ENCODE data around the gene ARHGAP6. TPM values are rescaled to one million over a fixed set of nuclear protein-coding genes. Genes with fewer than 3 reads are reported as not detected.

ARHGAP6 gene
- total RNA-seq, 1 donor from 2014 or later: 1.2 TPM

DNA sequence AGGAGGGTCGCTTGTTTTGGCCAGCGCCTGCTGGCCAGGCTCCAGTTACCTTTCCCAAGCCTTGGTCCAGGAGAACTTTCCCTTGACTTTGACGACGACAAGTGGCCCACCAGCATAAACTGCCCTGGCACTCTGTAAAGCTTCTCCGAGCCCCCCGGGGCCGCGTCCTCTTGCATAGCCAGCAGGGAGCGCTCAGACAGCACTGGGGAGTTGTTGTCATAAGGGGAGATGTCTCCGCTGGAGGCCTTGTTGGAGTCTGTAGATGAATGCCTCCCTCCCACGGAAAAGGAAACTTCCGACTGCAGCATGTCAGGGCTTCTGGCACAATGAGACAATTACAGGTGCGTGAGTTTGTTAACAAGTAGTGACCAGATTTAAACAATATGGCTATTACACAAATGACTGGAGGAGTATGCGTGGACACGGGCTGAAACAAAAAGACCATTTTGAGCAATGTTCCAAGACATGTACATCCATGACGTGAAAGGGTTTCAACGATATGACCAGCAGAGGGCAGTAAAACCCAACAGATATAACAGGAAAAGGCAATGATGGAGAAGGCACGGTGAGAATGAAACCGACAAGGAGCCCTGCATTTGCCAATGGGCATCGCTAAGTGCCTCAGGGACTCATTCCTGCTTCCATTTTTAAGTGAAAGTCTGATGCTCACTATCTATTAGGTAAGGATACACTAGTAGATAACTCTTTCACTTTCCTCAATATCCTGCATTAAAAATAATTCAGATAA is 521.6 kb downstream of the ARHGAP6 start:
- peak overlapping the region; percentile 52 for H2AFZ ChIP-seq (replicated peaks)
- no peaks in the 10 kb centered on the region for H3K36me3 Mint-ChIP-seq
- no peaks in the 10 kb centered on the region for H3K4me1 Mint-ChIP-seq
- peak overlapping the region; percentile 22 for H3K4me2 ChIP-seq
- no peaks in the 10 kb centered on the region for H4K20me1 ChIP-seq (ENCODE audit: low read depth)
- H3K9me3 ChIP-seq (ENCODE audit: low read depth): no peaks in the 10 kb centered on the region
- no peaks in the 10 kb centered on the region for H3K9me3 Mint-ChIP-seq
- TF ChIP-seq EZH2 (IDR thresholded peaks at IDR 0.05) (no peak), EZH2phosphoT487 (IDR thresholded peaks at IDR 0.05) (no peak)
- TF ChIP-seq, protein P1, sequence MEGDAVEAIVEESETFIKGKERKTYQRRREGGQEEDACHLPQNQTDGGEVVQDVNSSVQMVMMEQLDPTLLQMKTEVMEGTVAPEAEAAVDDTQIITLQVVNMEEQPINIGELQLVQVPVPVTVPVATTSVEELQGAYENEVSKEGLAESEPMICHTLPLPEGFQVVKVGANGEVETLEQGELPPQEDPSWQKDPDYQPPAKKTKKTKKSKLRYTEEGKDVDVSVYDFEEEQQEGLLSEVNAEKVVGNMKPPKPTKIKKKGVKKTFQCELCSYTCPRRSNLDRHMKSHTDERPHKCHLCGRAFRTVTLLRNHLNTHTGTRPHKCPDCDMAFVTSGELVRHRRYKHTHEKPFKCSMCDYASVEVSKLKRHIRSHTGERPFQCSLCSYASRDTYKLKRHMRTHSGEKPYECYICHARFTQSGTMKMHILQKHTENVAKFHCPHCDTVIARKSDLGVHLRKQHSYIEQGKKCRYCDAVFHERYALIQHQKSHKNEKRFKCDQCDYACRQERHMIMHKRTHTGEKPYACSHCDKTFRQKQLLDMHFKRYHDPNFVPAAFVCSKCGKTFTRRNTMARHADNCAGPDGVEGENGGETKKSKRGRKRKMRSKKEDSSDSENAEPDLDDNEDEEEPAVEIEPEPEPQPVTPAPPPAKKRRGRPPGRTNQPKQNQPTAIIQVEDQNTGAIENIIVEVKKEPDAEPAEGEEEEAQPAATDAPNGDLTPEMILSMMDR (IDR thresholded peaks at IDR 0.05): peak; percentile 66
- H3K4me1 ChIP-seq: no peaks in the 10 kb centered on the region
- no peaks in the 10 kb centered on the region for H3K36me3 ChIP-seq
- no peaks in the 10 kb centered on the region for H3F3A ChIP-seq (ENCODE audit: low read depth)
- H3K9ac ChIP-seq: no peak overlapping the region
- peaks cover 6% of the 10 kb centered on the region for H3K27me3 Mint-ChIP-seq (ENCODE audit: insufficient read depth, low read depth)
- no peak overlapping the region for H3K27ac Mint-ChIP-seq
- H3K27ac ChIP-seq: no peak overlapping the region
- H3K79me2 ChIP-seq (ENCODE audit: low read depth): no peaks in the 10 kb centered on the region
- no peak overlapping the region for H3K4me3 Mint-ChIP-seq
- H3K27me3 ChIP-seq: no peaks in the 10 kb centered on the region
- DNase-seq (ENCODE audit: low spot score): peak; percentile 78
- H3K4me3 ChIP-seq: no peak overlapping the region

DNA sequence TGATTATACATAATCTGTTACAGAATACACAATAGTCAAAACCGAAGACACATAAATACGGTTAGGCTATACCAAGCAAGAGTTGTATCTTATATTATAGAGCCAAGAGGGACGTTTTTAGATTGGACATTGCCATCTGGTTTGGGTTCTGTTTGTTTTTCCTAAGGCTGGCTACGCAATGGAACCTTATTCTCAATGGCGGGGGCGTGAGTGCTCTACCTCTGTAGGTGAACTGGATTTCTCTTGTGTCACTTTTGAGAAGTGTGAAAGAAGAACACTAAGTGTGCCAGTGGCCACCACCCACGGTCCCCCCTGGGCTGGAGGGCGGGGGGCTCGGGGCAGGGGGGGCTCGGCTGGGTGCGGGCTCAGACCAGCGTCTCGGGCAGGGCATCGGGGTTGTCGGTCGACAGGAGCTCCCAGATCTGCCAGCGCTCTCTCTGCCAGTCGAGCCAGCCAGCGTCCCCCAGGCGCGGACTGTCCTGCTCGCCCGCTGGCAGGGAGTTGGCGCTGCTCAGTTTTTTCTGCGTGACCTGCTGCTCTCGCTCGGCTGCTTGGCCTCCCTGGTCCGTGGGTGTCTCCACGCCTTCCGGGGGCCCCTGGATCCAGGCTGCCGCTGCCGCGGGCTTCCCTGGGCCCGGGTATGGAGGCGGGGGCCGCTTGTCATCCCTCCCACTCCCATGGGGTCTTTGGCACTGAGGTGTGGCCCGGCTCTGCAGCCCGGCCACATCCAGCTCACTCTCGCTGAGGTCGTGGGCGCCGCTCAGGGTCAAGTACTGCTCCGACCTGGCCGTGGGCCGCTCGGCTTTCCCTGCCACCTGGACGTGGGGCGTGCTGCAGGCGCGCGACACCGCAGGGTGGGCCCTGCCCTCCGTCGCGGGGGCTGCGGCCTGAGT is 527.0 kb downstream of the ARHGAP6 start:
- no peak for TF ChIP-seq EZH2phosphoT487 (IDR thresholded peaks at IDR 0.05)
- Mint-ChIP-seq H3K4me3 (no peak overlapping the region), H3K36me3 (no peaks in the 10 kb centered on the region), H3K27me3 (ENCODE audit: insufficient read depth, low read depth) (peaks cover 4% of the 10 kb centered on the region), H3K4me1 (no peaks in the 10 kb centered on the region), H3K9me3 (no peaks in the 10 kb centered on the region), H3K27ac (no peak overlapping the region)
- no peak overlapping the region for H3K4me3 ChIP-seq
- no peak overlapping the region for H3K9ac ChIP-seq
- no peak overlapping the region for H3K27ac ChIP-seq
- H3K9me3 ChIP-seq (ENCODE audit: low read depth): no peaks in the 10 kb centered on the region
- no peaks in the 10 kb centered on the region for H4K20me1 ChIP-seq (ENCODE audit: low read depth)
- no peaks in the 10 kb centered on the region for H3K27me3 ChIP-seq
- H2AFZ ChIP-seq (replicated peaks): no peak overlapping the region
- no peaks in the 10 kb centered on the region for H3K4me1 ChIP-seq
- H3F3A ChIP-seq (ENCODE audit: low read depth): no peaks in the 10 kb centered on the region
- DNase-seq (ENCODE audit: low spot score): no peak
- no peaks in the 10 kb centered on the region for H3K36me3 ChIP-seq
- no peak overlapping the region for H3K4me2 ChIP-seq
- no peaks in the 10 kb centered on the region for H3K79me2 ChIP-seq (ENCODE audit: low read depth)

DNA sequence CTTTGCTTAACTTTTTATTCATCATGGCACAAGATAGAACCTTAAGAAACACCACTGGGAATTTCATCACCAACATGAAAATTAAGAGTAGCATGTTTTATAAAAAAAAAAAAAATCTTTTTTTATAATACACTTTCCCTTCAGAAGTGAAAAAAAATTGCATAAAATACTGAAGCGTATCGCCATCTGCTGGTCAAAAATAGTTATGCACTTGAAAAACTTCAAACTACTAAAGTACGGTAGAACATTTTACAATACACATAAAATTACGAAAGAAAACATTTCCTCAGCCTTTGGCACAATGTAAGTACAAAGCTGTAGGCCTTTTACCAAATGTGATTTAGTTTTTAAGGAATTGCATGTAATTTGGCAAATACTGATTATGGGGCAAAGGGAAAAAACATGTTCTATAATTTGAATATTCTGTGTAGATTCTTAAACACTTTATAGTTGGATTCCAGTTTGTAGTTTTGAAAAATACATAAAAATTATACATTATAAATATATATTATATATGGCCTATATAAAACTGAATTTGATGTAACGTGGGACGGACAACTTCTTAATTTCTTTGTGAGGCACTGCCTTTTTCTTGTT is 528.1 kb downstream of the ARHGAP6 start:
- Histone ChIP-seq H3K9ac (no peak overlapping the region), H3K4me2 (no peak overlapping the region), H3K79me2 (ENCODE audit: low read depth) (no peaks in the 10 kb centered on the region), H3K4me3 (no peak overlapping the region), H3K4me1 (no peaks in the 10 kb centered on the region), H3K9me3 (ENCODE audit: low read depth) (no peaks in the 10 kb centered on the region), H4K20me1 (ENCODE audit: low read depth) (no peaks in the 10 kb centered on the region), H3K27ac (no peak overlapping the region), H2AFZ (replicated peaks) (no peak overlapping the region), H3K27me3 (no peaks in the 10 kb centered on the region), H3K36me3 (no peaks in the 10 kb centered on the region), H3F3A (ENCODE audit: low read depth) (no peaks in the 10 kb centered on the region)
- TF ChIP-seq EZH2 (IDR thresholded peaks at IDR 0.05): no peak
- TF ChIP-seq, protein P1 (IDR thresholded peaks at IDR 0.05): peak; percentile 72
- no peak overlapping the region for H3K27ac Mint-ChIP-seq
- peak; percentile 5 for DNase-seq (ENCODE audit: low spot score)
- H3K4me1 Mint-ChIP-seq: no peaks in the 10 kb centered on the region
- H3K36me3 Mint-ChIP-seq: no peaks in the 10 kb centered on the region
- no peak overlapping the region for H3K4me3 Mint-ChIP-seq
- no peaks in the 10 kb centered on the region for H3K9me3 Mint-ChIP-seq
- peaks cover 2% of the 10 kb centered on the region for H3K27me3 Mint-ChIP-seq (ENCODE audit: insufficient read depth, low read depth)

All from neural progenitor cell (in vitro differentiated cells).